HepG2 (cell line): ENCODE measurements around the gene DOK5. TPM values are rescaled to one million over a fixed set of nuclear protein-coding genes. Genes with fewer than 3 reads are reported as not detected.

Experiments used
- ATAC-seq: fragments of 200-7000 bp; cut with Tn5 transposase; 3 replicates; pipeline ENCODE4 v1.9.1; 2020; ENCODE audit warnings: mild to moderate bottlenecking, moderate library complexity
- BruUV-seq: library from RNA; stranded (reverse); fragments of 400-500 nt; replicated peaks from 2 replicates; lab custom pipeline; 2021; lab: Mats Ljungman, UMichigan
- CTCF ChIA-PET: fragments of 300-600 bp; formaldehyde crosslinking; extraction: SDS; loops from one replicate; lab custom pipeline; 2021; ENCODE audit warnings: low total read pairs, inconsistent platforms, low intra/inter-chr PET ratio; lab: Yijun Ruan, JAX
- POLR2A ChIA-PET: fragments of 350-600 bp; sonication (Branson Sonifier 250); formaldehyde crosslinking; loops from one replicate; lab custom pipeline; 2020; ENCODE audit warnings: antibody characterized with exemption, inconsistent platforms; lab: Yijun Ruan, JAX
- DNase-seq: peaks from one replicate; pipeline ENCODE4 v3.0.0-alpha.2; 2015; ENCODE audit warnings: low spot score
- FAIRE-seq: peaks from 3 replicates; lab custom pipeline; 2011; peaks lifted over from hg19 to GRCh38; lab: Jason Lieb, UNC
- H2AFZ ChIP-seq: one replicate; pipeline ENCODE4 v1.6.1; 2011; ENCODE audit warnings: low read length, inconsistent platforms
- H3K27ac ChIP-seq: fragments of 300-600 bp; 3 replicates; pipeline ENCODE4 v1.8.0; 2011; ENCODE audit warnings: mixed run types, mild to moderate bottlenecking, mixed read lengths, low read length, inconsistent platforms; ENCODE audit not compliant: insufficient read depth; ENCODE audit errors: extremely low read length
- H3K27me3 ChIP-seq, 2 experiments: fragments of 200-600 bp in 1 of 2; 2 replicates in 1 of 2; 3 replicates in 1 of 2; pipeline versions ENCODE4 v1.6.0 to v1.8.0; 2011; ENCODE audit warnings: low read length in 2 of 2, mild to moderate bottlenecking in 2 of 2, moderate library complexity in 2 of 2, inconsistent platforms in 1 of 2; ENCODE audit not compliant: insufficient read depth in 2 of 2, control insufficient read depth in 1 of 2
- H3K36me3 ChIP-seq, 2 experiments: fragments of 200-600 bp in 1 of 2; replicated peaks in 1 of 2; 2 replicates in 1 of 2; 3 replicates in 1 of 2; pipeline versions ENCODE4 v1.5.1 to v1.8.0; 2011; ENCODE audit warnings: low read length in 2 of 2, inconsistent platforms in 1 of 2; ENCODE audit not compliant: insufficient read depth in 2 of 2, control insufficient read depth in 1 of 2
- H3K4me1 ChIP-seq: 2 replicates; pipeline ENCODE4 v1.5.1; 2012; ENCODE audit warnings: low read length, inconsistent platforms; ENCODE audit not compliant: insufficient read depth
- H3K4me2 ChIP-seq: 2 replicates; pipeline ENCODE4 v1.6.0; 2011; ENCODE audit warnings: low read depth, low read length, inconsistent platforms
- H3K4me3 ChIP-seq, 3 experiments: fragments of 200-600 bp in 1 of 3; sonication (generic), shearing (Covaris generic) in 1 of 3; replicated peaks in 1 of 3; 2 replicates each; pipeline ENCODE4 v1.5.1; 2011 to 2016; ENCODE audit warnings: low read length in 3 of 3, inconsistent platforms in 2 of 3, low read depth in 2 of 3, mild to moderate bottlenecking in 2 of 3, control low read depth in 1 of 3, mixed read lengths in 1 of 3; ENCODE audit not compliant: insufficient read depth in 1 of 3
- H3K79me2 ChIP-seq: one replicate; pipeline ENCODE4 v1.6.1; 2011; ENCODE audit warnings: low read length, inconsistent platforms; ENCODE audit not compliant: insufficient read depth
- H3K9ac ChIP-seq: 2 replicates; pipeline ENCODE4 v1.6.0; 2011; ENCODE audit warnings: mild to moderate bottlenecking, low read depth, low read length, inconsistent platforms; ENCODE audit not compliant: insufficient read depth
- H3K9me3 ChIP-seq: 2 replicates; pipeline ENCODE4 v1.5.1; 2012; ENCODE audit warnings: mild to moderate bottlenecking, low read length
- H4K20me1 ChIP-seq: 2 replicates; pipeline ENCODE4 v1.6.0; 2011; ENCODE audit warnings: inconsistent platforms, mild to moderate bottlenecking, low read length, moderate library complexity; ENCODE audit not compliant: insufficient read depth
- CHD4 ChIP-seq: fragments of 200-600 bp; sonication (generic); IDR thresholded peaks from 2 replicates; pipeline ENCODE4 v1.7.0; 2017; ENCODE audit warnings: mild to moderate bottlenecking, low read length, borderline replicate concordance
- HOXA7 ChIP-seq: sonication (generic); formaldehyde crosslinking; IDR thresholded peaks from 2 replicates; pipeline ENCODE4 v1.8.1; 2022; ENCODE audit warnings: mild to moderate bottlenecking, missing genetic modification reagents, moderate library complexity
- ISL2 ChIP-seq: sonication (generic); formaldehyde crosslinking; IDR thresholded peaks from 2 replicates; pipeline ENCODE4 v1.5.0; 2020; ENCODE audit warnings: missing genetic modification reagents
- NFAT5 ChIP-seq: sonication (generic); formaldehyde crosslinking; IDR thresholded peaks from 2 replicates; pipeline ENCODE4 v1.4.0; 2020; ENCODE audit warnings: missing genetic modification reagents
- RFXAP ChIP-seq: sonication (generic); formaldehyde crosslinking; IDR thresholded peaks from 2 replicates; pipeline ENCODE4 v1.4.0; 2020; ENCODE audit warnings: missing genetic modification reagents, borderline replicate concordance
- USF2 ChIP-seq, 2 experiments: sonication (generic) in 1 of 2; formaldehyde crosslinking in 1 of 2; IDR thresholded peaks; 2 replicates each; pipeline versions ENCODE4 v1.5.1 to v1.6.1; 2011 to 2020; ENCODE audit warnings: borderline replicate concordance in 1 of 2, low read depth in 1 of 2, low read length in 1 of 2, mild to moderate bottlenecking in 1 of 2, missing genetic modification reagents in 1 of 2, moderate library complexity in 1 of 2
- ZNF18 ChIP-seq: sonication (generic); formaldehyde crosslinking; IDR thresholded peaks from 2 replicates; pipeline ENCODE4 v1.8.0; 2022; ENCODE audit warnings: mild to moderate bottlenecking, missing genetic modification reagents; ENCODE audit not compliant: insufficient replicate concordance
- ZNF180 ChIP-seq: sonication (generic); formaldehyde crosslinking; IDR thresholded peaks from 2 replicates; pipeline ENCODE4 v1.4.0; 2020; ENCODE audit warnings: low read depth, missing genetic modification reagents, borderline replicate concordance
- ZNF251 ChIP-seq: sonication (generic); formaldehyde crosslinking; IDR thresholded peaks from 2 replicates; pipeline ENCODE4 v1.9.0; 2021; ENCODE audit warnings: mild to moderate bottlenecking, missing genetic modification reagents
- ZNF644 ChIP-seq: IDR thresholded peaks from 2 replicates; pipeline ENCODE4 v1.6.1; 2016; ENCODE audit warnings: low read depth
- WGBS: methylation state at CpG from one replicate; pipeline ENCODE4 v1.1.6; 2017; ENCODE audit warnings: low lambda C conversion rate; 5-methylcytosine and 5-hydroxymethylcytosine counted together
- in situ Hi-C: cut with HindIII; loops from 2 replicates; pipeline ENCODE4 v1.10.0; 2017; ENCODE audit warnings: low pct_unique_long_range_greater_than_20kb; ENCODE audit not compliant: extremely low pct_ligation_motif_present
- intact Hi-C: fragments of 100-400 bp; cut with micrococcal nuclease; formaldehyde crosslinking; loops from one replicate; pipeline ENCODE4 v1.10.0; 2022; ENCODE audit not compliant: unreplicated experiment
- polyA plus RNA-seq, 8 experiments: library from polyadenylated mRNA; depleted of rRNA in 3 of 8; stranded (reverse) in 7 of 8; unstranded in 1 of 8; fragments of >200 nt; fragmentation: Illumina TruSeq in 4 of 8; extraction: Trizol in 4 of 8; gene quantifications; 2 replicates each; pipeline versions ENCODE4 v1.2.1 to v1.2.3, GENCODE V29; 2011 to 2016; ENCODE audit warnings: low read depth in 4 of 8, missing spikeins in 1 of 8, mixed read lengths in 1 of 8; ENCODE audit not compliant: insufficient read depth in 1 of 8
- total RNA-seq, 5 experiments: library from RNA; depleted of rRNA; stranded (reverse); fragments of >200 nt; fragmentation: Illumina TruSeq; extraction: Trizol; gene quantifications; 2 replicates each; pipeline ENCODE4 v1.2.3, GENCODE V29; 2016; ENCODE audit warnings: low read depth in 1 of 5

Gene DOK5
- total and polyA plus RNA-seq, 2 of the 13 experiments (the other 11 are each of a cell fraction or from before 2014, with no cell fraction given) = not detected

GRCh38 chr20:54648421-54649142, 173.2 kb downstream of the DOK5 start:
- WGBS = 11% methylated on average over 9 of the region's 9 CpGs
- ChIA-PET CTCF (interaction anchor here (1.7 kb wide), 1 partner anchor 19 kb away, joined by 5 read pairs; no protein-coding TSS in a partner anchor), POLR2A (no interaction called here)

More at GRCh38 chr20:54648421-54649142, 173.2 kb downstream of the DOK5 start:
- no peaks in the 10 kb centered on the region for H3K36me3 ChIP-seq
- H3K9me3 ChIP-seq = no peaks in the 10 kb centered on the region
- 0 out of 5 replicates have a peak, but pooled peaks cover 0 to 18% of the 10 kb centered on the region in 2 experiments for H3K27me3 ChIP-seq
- H3K9ac ChIP-seq = no peak overlapping the region
- intact Hi-C loops = loop anchor here (5.0 kb wide), 1 partner anchor 551 kb away; no protein-coding TSS in a partner anchor
- ATAC-seq (peak; percentile 20; the same call in 1 of the 3 replicates), DNase-seq (no peak), FAIRE-seq (peak; percentile 26)
- no peak overlapping the region for H3K4me3 ChIP-seq
- no peaks in the 10 kb centered on the region for H4K20me1 ChIP-seq
- BruUV-seq = no TSS peak
- H3K4me2 ChIP-seq = no peak overlapping the region
- no peaks in the 10 kb centered on the region for H3K4me1 ChIP-seq
- H2AFZ ChIP-seq = no peak overlapping the region
- H3K79me2 ChIP-seq = no peaks in the 10 kb centered on the region
- TF ChIP-seq RFXAP (CRISPR knock-in tag) (no peak), NFAT5 (CRISPR knock-in tag) (no peak), ISL2 (CRISPR knock-in tag) (no peak), CHD4 (no peak), HOXA7 (CRISPR knock-in tag) (no peak), ZNF251 (no peak), ZNF18 (no peak), ZNF180 (CRISPR knock-in tag) (no peak), ZNF644 (CRISPR knock-in tag) (no peak), USF2 (IDR thresholded peaks at IDR 0.05; ENCODE audit: low read depth, low read length) (no peak), USF2 (CRISPR knock-in tag; IDR thresholded peaks at IDR 0.05; ENCODE audit: borderline replicate concordance) (no peak)
- H3K27ac ChIP-seq = no peak overlapping the region
- in situ Hi-C loops = loop anchor here (5.0 kb wide), 2 partner anchors 426 to 561 kb away; no protein-coding TSS in a partner anchor
